Fibroblast of skin of scalp (primary cell): Measurements from ENCODE around the gene TRAPPC5. TPM values are rescaled to one million over a fixed set of nuclear protein-coding genes. Genes with fewer than 3 reads are reported as not detected.
"Not testable (repeated sequence)": the region's sequence is repeated elsewhere in the genome, so short reads cannot be mapped to it uniquely, and the experiment has no call there.

Source experiments
- DNase-seq: peaks from one replicate; pipeline ENCODE4 v3.0.0-alpha.2; 2013
- polyA plus RNA-seq, 2 experiments: library from polyadenylated mRNA; unstranded; fragments of 120-200 nt; gene quantifications; one replicate each; pipeline ENCODE4 v1.2.1, GENCODE V29; 2013; ENCODE audit not compliant: insufficient read length in 2 of 2

Gene TRAPPC5
- 85.8 TPM for polyA plus RNA-seq (2013, experiment 1 of 2; ENCODE audit: insufficient read length)
- 68.8 TPM for polyA plus RNA-seq (2013, experiment 2 of 2; ENCODE audit: insufficient read length)

DNA sequence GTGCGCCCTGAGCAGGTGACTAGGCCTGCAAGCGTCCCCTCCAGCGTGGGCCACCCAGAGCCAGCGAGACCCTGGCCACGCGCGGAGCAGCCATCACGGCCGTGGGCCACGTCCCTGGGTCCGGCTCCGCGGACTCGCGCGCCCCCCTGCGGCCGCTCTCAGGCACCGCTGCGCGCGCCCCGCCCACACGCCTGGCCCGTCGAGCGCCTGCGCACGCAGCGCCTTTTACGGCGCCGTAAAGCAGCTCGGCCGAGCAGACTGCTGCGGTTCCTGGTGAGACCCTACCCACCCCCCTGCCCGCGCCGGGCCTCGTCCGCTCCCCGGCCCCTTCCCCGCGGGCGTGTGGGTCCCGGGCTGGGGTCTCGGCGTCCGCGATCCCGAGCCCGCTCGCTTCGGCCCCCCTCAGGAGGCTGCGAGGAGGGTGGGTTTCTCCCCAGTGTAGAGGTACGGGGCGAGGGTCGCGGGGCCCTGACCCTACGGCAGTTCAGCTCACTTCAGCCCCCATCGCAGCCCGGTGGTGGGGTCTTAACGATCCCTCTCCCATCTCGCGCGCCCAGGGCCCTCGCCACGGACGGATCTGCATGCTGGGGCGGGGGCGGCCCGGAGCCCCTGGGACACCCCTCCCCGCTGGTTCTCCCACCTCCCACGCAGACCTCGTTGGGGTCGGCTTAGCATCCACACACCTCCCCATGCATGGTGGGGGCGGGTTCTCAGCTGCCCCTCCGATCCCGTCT is at the start of gene TRAPPC5:
TRAPPC5 (plus strand) TSS at position 228 of the 734 bp plus-strand sequence. CDS start 1,421 bp downstream, outside the sequence.
- DNase-seq: peak; percentile 83

DNA sequence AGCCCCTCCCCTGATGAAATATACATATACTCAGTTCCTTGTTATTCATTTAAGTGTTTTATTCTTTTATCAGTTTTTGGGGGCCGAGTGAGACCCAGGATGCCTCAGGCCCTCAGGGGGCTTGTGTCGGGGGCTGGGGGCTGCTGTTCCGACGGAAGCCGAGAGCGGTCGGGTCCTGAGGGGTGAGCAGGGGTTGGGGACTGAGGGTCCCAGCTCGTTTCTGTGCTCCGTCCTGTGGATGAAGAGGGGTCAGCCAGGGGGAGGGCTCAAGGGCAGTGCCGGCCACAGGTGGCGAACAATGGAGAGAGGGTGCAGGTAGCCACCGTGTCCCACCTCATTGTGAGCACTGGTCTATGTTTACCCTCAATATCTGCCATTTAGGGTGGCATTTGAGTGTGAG is 49.1 kb upstream of the TRAPPC5 start:
- DNase-seq: no peak

DNA sequence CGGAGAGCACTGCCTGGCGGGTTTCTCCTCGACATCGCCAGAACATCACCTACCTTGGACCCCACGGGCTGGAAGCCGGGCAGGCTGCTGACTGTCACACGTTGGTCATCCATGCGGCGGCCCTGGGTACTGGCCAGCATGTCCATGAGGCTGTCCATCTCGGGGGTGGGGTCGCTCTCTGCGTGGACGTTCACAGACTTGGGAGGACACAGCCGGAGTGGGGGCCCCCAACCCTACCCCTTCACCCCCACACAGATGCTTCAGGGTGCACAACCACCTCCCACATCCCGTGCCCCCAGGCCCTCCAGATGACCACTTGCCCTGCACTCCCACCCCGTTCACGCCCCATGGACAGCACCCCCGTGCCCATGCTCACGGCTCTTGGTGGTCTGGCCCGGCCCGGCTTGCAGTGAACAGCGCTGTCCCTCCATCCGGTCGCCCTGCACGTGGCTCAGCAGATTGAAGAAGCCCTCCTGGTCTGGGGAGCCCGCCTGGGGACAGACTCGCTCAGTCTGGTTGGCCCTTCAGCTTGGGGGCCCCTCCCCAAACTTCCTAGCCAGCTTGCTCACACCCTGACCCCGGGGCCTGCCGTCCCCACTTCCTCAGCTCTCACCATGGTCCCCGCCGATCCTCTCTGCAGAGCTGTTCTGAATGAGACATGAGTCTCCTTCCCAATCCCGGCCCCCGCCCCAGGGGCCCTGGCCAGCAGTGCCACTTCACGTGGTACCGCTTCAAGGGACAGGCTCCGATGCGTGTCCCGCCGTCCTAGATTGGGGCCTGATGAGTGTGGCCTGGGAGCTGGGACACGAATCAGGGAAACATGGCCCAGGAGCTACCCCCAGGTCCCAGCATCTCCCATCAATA is 48.1 kb upstream of the TRAPPC5 start:
- DNase-seq: no peak

DNA sequence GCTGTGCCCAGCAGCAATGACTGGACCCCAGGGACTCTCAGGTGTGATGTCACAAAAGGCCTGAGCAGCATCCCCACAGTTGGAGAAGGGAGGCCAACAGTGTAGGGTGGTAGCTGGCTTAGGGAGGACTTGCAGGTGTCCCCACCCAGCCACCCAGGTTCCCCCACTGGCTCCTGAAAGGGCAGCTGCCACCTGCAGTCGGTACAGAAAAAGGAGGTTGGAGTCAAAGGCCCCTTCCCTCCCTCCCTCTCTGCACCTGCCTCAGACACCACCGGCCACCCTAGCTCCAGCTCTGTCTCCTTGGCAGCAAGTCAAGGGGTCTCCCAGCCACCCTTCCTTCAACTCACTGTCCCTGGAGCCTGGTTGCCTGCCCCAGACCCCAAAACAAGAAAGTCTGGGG is 46.9 kb upstream of the TRAPPC5 start, which contains the start of gene PCP2:
PCP2 (minus strand) TSS at position 22 of the 400 bp plus-strand sequence. CDS start 262 bp downstream, outside the sequence.
- no peak for DNase-seq

DNA sequence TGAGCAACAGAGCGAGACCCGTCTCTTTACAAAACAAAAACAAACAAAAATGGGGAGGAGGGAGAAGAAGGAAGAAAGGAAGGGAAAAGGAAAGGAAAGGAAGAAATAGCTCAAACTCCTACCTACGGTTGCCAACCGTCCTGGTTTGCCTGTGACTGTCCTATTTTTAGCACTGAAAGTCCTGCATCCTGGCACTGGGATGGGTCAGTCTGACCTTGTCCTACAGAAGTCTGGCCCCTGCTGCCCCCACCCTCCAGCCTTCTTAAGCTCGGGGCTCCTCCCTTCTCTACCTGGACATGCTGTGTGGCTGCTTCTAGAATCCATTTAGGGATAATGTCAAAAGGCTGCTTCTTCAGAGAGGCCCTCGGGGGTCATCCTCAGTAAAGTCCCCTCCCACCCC is 45.0 kb upstream of the TRAPPC5 start:
- no peak for DNase-seq

DNA sequence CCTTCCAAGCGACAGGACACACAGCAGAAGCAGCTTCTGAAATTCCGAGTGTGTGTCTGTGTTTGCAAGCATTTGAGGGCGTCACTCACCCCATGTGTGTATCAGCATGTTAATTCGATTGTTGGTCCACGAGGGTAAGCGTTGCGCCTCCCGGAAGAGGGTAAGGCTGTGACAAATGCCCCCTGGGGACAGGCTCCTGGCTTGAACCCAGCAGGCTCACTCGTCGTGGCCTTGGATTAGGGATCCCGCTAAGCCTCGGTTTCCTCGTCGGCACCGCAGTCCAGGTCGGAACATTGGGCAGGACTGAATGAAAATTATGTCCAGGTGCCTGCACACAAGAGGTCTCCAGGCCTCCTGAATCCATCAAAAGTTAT is 44.3 kb upstream of the TRAPPC5 start:
- DNase-seq: no peak

DNA sequence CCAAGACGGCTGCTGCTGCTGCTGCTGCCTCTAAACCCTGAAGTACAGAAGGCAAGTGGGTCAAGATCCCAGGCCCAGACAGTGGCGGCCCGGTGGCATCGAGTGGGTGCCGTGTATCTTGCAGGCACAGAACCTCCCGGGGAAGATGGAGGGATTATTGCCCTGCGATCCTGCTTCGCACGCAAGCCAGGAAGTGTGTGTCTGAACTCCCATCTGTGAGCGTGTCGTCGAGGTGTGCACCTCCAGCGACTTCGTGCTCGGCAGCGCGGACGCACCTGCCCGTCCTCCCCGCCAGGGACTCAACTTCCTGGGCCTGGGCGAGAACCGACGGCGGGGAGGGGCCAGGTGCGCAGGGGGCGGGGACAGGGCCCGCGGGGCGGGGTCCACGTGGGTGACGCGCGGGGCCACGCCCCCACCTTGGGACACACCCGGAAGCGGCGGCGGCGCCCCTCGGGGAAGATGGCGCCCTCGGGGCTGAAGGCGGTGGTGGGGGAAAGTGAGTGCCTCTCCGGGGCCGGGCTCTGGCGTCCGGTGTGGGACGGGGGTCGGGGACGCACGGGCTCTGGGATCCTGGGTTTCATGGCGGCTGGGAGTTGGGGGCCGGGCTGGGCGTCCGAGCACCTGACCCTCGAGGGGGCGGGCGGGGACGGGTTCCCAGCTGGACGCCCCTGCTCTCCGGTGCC is 43.8 kb upstream of the TRAPPC5 start, which contains the start of gene STXBP2:
STXBP2 (plus strand) TSS at position 420 of the 683 bp plus-strand sequence; CDS start at position 460, 40 bp downstream.
- no peak for DNase-seq

DNA sequence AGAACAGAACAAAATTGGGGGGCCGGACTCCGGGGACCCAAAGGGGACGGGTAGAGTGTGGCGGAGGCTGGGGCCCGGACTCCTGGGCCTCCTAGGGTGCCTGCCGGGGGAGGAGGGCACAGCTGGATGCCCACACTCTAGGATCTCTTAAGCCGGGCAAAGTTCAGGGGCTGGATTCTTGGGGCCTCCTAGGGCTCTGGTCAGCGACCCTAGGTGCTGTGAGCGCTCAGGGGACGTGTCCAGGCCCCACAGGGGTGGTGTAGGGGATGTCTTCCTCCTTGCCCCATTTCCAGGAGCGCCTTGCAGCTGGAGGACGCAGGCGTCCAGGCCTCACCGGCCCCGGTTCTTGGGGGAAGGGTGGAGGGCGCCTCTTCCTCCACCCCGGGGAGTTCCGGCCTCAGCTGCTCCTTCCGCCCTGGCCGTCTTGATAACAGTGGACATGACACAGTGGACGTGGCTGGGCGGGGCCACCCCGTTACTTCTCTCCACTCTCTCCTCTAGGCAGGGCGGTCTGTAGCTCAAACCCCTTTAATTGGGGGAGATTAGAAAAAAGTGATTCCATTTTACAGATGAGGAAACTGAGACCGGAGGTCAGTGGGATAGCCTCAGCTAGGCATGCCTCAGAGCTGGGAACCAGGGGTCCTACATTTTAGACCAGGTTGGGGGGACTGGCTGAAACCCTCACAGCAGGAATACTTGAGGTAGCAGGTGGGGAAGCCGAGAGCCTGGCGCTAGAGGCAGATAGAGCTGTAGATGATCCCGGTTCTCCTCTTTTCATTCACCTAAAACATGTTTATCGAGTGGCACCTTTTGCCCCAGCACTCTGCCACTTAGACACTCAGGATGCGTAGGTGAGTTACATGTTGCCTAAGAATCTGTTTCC is 43.0 kb upstream of the TRAPPC5 start:
- DNase-seq: no peak

DNA sequence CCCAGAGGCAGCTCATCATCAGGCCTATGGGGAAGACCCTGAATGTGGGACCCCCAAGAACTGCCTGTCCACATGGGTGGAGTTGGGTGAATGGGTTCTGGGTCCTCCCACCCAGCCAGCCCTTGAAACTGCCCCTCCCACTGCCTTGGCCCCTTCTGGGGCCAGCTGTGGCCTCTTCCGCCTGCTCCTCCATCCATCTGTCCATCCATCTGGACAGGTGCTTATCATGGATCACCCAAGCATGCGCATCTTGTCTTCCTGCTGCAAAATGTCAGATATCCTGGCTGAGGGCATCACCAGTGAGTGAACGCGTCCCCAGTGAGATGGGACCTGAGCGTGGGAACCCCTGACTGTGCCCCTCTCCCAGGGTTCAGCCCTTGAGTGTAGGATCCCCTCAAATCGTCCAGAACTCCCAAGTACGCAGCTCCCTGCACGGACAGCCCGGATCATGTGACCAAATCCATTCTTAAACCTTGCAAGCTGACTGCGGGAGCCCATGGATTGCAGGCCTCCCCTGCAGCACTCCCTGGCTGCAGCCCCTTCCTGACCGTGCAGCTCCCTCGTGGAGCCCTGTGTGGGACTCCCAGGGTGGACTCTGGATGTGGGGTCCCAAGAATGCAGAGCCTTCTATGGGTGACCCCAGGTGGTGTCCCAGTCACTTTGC is 41.7 kb upstream of the TRAPPC5 start:
- DNase-seq: no peak

DNA sequence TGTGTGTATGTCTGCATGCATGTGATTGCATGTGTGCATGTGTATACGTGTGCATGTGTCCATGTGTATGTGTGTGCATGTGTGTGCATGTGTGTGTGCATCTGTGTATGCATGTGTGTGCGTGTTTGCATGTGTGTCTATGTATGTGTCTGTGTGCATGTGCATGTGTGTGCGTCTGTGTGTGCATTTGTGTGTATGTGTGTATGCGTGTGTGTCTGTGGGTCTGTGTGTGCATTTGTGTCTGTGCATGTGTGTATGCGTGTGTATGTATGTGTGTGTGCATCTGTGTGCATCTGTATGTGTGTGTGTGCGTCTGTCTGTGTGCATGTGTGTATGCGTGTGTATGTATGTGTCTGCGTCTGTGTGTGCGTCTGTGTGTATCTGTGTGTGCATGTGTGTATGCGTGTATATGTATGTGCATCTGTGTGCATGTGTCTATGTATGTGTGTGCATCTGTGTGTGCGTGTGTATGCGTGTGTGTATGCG is 40.7 kb upstream of the TRAPPC5 start:
- no peak for DNase-seq

DNA sequence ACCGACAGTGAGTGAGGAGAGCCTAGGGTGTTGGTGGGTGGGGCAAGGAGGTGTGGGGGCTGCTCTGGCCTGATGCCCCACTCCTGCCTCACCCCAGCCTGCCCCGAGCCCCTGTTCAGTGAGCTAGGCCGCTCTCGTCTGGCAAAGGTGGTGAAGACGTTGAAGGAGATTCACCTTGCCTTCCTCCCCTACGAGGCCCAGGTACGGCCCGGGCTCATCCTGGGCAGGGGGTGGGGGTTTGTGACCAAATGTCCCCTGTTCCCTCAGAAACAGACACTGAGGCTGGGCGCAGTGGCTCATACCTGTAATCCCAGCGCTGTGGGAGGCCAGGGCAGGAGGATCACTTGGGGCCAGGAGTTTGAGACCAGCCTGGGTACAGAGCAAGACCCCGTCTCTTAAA is 39.8 kb upstream of the TRAPPC5 start:
- DNase-seq: no peak

DNA sequence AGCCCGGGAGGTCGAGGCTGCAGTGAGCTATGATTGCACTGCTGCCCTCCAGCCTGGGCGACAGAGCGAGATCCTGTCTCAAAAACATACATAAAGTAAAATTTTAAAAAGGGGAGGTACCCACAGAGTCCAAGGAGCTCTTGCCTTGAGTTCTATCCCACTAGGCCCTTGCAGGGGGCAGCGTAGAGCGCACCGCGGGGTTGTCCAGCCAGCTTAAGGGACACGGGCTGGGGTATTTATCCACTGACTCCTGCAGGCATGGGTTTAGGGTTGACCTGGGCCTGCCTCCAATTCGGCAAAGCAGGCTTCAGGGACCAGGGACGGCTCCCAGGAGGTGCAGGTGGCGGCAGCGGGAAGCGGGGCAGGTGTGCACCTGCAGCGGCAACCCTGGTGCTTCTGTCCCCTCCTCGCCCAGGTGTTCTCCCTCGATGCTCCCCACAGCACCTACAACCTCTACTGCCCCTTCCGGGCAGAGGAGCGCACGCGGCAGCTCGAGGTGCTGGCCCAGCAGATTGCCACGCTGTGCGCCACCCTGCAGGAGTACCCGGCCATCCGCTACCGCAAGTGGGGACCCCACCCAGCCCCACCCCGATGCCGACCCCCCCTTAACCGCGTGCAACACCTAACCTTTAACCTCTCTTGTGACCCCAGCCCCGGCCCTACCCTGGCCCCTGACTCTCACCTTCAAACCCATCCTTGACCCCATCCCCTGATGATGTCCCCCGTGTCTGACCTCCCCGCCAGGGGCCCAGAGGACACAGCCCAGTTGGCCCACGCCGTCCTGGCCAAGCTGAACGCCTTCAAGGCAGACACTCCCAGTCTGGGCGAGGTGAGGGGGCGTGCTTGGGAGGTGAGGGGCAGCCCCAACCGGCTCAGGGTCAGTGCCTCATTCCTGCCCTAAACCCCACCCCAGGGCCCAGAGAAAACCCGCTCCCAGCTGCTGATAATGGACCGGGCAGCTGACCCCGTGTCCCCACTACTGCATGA is 39.0 kb upstream of the TRAPPC5 start:
- DNase-seq: no peak

DNA sequence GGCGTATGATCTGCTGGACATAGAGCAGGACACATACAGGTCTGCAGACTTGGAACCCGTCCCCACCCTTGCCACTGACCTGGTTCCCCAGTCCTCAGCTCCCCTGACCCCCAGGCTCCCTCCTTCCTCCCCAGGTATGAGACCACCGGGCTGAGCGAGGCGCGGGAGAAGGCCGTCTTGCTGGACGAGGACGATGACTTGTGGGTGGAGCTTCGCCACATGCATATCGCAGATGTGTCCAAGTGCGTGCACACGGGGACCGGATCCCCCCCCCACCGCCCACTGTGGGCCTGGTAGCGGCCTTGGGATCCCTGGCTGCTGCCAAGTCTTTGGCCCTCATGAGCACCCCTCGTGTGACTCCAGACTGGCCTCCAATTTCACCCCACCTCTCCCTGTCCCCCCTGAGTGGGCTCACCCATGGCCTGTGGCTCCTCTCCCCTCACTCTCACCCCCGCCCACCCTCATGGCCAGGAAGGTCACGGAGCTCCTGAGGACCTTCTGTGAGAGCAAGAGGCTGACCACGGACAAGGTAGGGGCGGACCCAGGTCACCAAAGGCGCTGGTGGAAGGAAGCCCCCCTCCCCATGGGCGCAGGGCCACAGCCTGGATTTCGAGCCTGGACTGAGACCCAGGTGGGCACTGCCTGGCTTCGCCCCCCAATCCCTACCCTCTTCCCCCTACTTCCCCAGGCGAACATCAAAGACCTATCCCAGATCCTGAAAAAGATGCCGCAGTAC is 38.2 kb upstream of the TRAPPC5 start:
- no peak for DNase-seq

DNA sequence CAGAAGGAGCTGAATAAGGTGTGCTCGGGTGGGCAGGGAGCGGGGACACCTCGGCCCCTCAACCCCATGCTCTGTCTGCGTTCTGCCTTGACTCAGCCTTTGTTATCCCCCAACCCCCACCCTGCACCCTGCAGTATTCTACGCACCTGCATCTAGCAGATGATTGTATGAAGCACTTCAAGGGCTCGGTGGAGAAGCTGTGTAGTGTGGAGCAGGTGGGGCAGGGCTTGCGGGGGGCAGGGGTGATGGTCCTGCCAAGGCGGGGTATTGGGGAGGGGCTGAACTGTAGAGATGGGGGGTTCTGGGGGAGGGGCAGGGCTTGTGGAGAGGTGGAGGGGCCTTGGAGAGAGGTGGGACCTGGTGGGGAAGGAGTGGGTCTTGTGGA is 37.6 kb upstream of the TRAPPC5 start:
- DNase-seq: no peak

DNA sequence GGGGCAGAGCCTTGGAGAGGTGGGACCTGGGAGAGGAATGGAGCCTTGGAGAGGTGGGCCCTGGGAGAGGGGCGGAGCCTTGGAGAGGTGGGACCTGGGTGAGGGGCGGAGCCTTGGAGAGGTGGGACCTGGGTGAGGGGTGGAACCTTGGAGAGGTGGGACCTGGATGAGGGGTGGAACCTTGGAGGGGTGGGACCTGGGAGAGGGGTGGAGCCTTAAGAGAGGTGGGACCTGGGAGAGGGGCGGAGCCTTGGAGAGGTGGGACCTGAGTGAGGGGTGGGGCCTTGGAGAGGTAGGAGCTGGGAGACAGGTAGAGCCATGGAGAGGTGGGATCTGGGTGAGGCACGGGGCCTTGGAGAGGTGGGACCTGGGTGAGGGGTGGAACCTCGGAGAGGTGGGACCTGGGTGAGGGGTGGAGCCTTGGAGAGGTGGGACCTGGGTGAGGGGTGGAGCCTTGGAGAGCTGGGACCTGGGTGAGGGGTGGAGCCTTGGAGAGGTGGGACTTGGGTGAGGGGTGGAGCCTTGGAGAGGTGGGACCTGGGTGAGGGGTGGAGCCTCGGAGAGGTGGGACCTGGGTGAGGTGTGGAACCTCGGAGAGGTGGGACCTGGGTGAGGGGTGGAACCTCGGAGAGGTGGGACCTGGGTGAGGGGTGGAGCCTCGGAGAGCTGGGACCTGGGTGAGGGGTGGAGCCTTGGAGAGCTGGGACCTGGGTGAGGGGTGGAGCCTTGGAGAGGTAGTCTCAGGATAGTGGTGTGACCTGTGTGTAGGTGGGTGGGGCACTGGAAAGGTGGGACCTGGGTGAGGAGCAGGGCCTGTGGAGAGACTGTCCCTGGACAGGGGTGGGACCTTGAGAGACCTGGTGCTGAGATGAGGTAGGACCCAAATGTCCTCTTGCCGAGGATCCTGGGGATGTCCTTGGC is 36.7 kb upstream of the TRAPPC5 start:
- DNase-seq: not testable (repeated sequence)

DNA sequence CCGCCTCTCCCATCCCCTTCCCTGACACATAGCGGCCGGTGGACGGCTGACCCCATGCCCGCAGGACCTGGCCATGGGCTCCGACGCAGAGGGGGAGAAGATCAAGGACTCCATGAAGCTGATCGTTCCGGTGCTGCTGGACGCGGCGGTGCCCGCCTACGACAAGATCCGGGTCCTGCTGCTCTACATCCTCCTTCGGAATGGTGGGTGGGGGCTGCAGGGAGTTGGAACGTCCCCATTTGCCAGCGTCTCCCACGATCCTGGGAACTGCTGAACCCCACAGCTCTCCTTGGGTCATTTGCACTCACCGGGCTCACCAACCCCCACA is 36.1 kb upstream of the TRAPPC5 start:
- no peak for DNase-seq

DNA sequence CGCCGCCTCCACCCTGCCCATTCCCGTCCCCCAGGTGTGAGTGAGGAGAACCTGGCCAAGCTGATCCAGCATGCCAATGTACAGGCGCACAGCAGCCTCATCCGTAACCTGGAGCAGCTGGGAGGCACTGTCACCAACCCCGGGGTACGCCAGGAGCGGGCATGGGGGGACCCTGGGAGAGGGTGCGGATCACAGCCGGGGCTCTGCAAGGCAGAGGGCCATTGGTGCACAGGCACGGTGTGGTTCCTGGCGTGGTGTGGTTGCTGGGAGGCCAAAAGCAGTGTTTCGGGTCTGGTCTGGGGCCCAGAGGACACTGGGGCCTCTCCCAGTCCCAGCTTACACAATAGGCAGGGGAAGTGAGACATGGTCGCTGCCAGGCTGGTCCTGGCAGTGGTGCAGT is 35.5 kb upstream of the TRAPPC5 start:
- DNase-seq: no peak
